ENCODE measurements around the gene KIF25.

The KIF25 gene

GRCh38 chr6:167997642-167998041, at the start of gene KIF25:
TSS of gene KIF25 (plus strand) at chr6:167997671. CDS start at chr6:168029586, 31,915 bp downstream.
- DNase-seq, result no peak

GRCh38 chr6:167947716-167948115, 49.8 kb upstream of the KIF25 start:
- DNase-seq, result no peak

- DNase-seq, result no peak
Observed at GRCh38 chr6:167948716-167949115, 48.8 kb upstream of the KIF25 start.

GRCh38 chr6:167949121-167949684, 48.3 kb upstream of the KIF25 start:
- DNase-seq, result no peak

- no peak for DNase-seq
Observed at GRCh38 chr6:167951781-167952511, 45.5 kb upstream of the KIF25 start.

GRCh38 chr6:167952512-167952859, 45.0 kb upstream of the KIF25 start:
- no peak for DNase-seq

GRCh38 chr6:167953551-167953950, 43.9 kb upstream of the KIF25 start:
- DNase-seq, result no peak

GRCh38 chr6:167954151-167954550, 43.3 kb upstream of the KIF25 start:
- DNase-seq, result no peak

GRCh38 chr6:167956491-167956890, 41.0 kb upstream of the KIF25 start:
- no peak for DNase-seq

GRCh38 chr6:167956983-167957492, 40.4 kb upstream of the KIF25 start:
- DNase-seq, result no peak

- no peak for DNase-seq
Observed at GRCh38 chr6:167957626-167958025, 39.8 kb upstream of the KIF25 start.

GRCh38 chr6:167960579-167960978, 36.9 kb upstream of the KIF25 start:
- no peak for DNase-seq

- DNase-seq, result no peak
Observed at GRCh38 chr6:167962711-167963110, 34.8 kb upstream of the KIF25 start.

- no peak for DNase-seq
Observed at GRCh38 chr6:167963589-167964057, 33.8 kb upstream of the KIF25 start.

GRCh38 chr6:167965592-167966539, 31.6 kb upstream of the KIF25 start:
- DNase-seq, result no peak

- DNase-seq, result no peak
Observed at GRCh38 chr6:167966540-167966905, 30.9 kb upstream of the KIF25 start.

GRCh38 chr6:167968091-167968490, 29.4 kb upstream of the KIF25 start:
- DNase-seq, result peak in 1 of 2 experiments; percentile 45

- DNase-seq, result no peak
Observed at GRCh38 chr6:167970230-167970629, 27.2 kb upstream of the KIF25 start.

GRCh38 chr6:167972193-167972592, 25.3 kb upstream of the KIF25 start:
- DNase-seq, result no peak

- no peak for DNase-seq
Observed at GRCh38 chr6:167973148-167973885, 24.2 kb upstream of the KIF25 start.

GRCh38 chr6:167974640-167975344, 22.7 kb upstream of the KIF25 start:
- no peak for DNase-seq

- no peak for DNase-seq
Observed at GRCh38 chr6:167975458-167975857, 22.0 kb upstream of the KIF25 start.

Data from SHP77 (cell line).